Inflammatory macrophage treated with lipopolysaccharide for 1 hour (primary cell): Measurements from ENCODE around the gene MYL7.
"Not testable (repeated sequence)": the region's sequence is repeated elsewhere in the genome, so short reads cannot be mapped to it uniquely, and the experiment has no call there.

Experiments
- DNase-seq, 2 donors: peaks; one replicate each; pipeline ENCODE4 v3.0.0-alpha.2; 2020 to 2022

The MYL7 gene, protein sequence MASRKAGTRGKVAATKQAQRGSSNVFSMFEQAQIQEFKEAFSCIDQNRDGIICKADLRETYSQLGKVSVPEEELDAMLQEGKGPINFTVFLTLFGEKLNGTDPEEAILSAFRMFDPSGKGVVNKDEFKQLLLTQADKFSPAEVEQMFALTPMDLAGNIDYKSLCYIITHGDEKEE

DNA sequence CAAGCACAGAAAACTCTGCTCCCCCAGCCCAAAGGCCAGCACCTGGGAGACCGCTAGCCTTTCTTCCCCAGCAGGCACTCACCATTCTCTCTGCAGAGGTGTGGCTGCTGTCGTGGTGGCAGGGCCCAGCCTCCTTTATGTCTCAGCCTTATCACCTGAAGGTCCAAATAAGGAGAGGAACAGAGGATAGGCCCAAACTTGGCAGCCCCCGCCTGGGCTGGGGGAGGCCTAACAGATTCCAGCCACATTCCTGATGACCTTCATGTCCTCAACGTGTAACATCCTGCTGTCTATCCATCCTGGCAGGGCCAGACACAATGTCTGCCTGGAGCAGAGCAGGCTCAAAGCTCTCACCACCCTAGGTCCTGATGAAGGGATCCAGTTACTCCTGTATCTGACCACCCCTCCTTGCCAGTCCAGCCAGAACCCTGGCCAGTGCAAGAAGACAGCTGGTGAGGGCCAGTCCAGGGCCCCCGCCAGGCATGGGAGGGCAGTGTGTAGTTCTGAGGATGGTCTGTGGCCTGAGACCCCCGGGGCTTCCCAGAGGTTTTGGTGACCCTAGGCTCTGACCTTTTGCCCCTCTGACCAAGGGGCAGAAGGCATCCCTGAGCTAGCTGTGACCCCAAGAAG, at the start of gene MYL7:
Gene MYL7 (minus strand): TSS at position 112 of the 630 bp plus-strand sequence. CDS start 27 bp downstream, at position 85.
- no peak for DNase-seq

DNA sequence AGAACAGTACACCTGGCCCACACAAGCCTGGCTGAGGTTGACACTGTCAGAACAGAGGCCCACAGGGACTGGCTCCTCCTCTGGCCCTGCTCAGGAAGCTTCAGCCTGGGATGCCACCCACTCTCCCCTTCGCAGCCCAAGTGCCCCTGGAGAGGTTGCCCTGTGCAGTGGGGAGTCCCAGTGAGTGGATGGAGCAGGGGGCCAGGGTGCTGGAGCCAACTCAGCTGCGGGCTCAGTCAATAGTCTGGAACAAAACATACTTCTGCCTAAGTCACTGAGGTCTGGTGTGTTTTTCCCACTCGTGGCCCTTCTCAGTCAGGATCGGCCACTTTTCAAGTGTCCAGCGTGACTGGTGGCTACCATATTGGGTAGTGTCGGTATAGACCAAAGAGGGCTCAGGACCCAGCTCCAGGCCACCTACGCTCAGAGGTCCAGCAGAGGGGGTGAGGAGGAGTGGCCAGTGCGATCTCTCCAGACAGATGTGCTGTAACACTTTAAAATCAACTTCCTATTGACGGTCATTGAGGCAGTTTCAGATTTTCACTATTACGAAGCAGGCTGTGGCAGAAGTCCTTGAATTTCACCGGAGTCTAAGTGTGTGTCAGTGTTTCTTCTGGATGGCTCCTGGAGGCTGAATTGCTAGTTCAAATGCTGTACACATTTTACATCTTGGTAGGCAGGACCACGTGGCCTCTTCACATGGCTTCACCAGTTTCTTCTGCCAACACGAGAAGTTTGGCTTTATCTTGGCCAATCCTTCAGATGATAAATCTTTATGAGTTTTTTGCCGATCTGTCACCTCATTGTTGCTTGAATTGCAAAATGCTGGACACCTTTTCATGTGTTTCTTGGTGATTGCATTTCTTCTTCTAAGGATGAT, 49.1 kb upstream of the MYL7 start:
- no peak for DNase-seq

DNA sequence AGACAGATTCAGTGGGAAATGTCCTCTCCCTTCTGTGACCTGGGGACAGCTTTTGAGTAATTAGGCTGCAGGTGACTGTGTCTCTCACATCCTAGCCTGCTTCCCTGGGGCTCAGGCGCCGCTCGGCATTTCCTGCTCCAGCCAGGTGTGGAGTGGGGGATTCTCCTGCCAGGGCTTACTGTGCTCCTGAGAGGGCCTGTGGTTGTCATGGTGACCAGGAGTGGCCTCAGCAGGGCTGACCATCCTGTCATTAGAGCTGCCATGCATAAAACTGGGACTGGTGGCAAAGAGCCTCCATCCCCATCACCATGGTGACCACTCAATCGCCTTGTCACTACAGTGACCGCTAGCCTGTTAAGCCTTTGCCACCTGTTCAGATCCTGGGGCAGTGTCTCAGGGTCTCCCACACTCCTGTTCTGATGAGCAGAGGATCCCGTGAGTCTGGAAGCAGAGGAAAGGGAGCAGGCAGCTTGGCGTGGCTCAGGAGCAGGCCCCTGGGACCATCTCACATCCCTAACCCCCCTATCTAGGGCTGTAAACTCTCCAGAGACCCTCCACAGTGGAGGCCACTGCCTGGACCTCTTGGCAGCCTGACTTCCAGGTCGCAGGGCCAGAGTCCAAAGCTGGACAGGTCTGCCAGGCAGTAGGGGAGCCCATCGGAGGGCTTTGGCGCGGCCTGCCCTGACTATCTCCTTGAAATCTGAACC, 48.3 kb upstream of the MYL7 start, which contains the start of gene GCK:
Gene GCK (minus strand): TSS at position 154 of the 707 bp plus-strand sequence. CDS start 486 bp downstream, outside the sequence.
- no peak for DNase-seq

DNA sequence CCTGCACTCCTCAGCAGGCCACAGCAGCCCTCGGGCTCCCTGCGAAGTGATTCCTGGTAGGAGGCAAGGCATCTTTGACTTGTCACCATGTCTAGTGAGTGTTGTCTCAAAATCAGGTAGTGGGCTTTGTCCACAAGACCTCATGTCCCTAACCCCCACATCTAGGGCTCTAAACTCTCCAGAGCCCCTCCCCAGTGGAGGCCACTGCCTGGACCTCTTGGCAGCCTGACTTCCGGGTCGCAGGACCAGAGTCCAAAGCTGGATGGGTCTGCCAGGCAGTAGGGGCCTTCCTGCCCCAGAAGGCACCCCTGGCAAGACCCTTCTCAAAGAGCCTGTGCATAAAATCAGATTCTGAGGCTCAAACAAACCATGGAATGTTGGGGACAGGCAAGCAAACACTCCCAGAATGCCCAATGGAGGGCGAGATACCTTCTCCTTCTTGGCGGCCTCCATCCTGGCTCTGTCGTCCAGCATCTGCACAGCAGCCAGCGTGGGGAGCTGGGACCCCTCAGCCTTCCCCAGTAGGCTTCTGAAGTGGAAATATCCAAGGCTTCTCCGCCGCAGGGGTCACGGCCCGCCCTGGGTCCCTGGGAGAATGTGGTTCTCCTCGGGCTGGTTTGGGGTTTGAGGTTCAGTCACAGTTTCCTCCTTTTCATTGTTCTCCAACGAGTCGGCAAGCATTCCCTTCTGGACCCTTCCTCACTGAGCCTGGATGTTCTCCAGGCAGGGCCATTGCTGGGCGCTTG, 47.5 kb upstream of the MYL7 start:
- DNase-seq: no peak

DNA sequence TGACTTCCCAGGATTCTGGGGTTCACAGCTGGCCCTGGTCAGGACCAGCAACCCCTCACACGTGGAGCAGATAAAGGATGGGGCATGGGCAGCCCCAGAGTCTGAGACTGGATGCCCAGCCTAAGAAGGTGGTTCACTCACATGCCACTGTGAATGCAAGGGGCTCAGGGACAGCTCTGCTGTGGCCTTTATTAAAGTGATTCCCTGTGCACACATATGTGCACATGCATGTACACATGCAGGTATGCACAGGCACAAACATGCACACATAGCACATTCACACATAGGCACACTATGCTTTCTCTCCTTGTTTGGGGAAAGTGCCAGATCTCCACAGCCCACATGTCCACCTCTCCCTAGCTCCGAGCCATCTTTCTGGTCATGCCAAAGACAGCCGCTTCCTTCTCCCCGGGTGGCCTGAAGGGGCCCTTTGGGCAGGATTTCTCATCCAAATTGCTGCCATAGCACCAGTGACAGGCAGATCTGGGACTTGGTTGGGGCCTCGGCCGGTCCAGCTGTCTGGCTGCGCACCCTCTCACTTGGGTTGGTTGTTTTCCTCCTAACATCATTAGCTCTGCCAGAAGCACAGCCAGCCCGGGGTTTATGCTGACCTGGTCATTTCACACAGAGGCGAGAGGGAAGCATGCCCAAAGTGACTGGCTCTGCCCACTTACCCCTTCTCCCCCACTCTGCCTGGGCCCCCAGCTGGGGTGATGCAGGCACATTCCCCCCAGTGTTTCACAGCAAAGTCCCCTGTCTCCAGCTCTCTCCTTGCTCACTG, 46.7 kb upstream of the MYL7 start:
- DNase-seq: no peak

DNA sequence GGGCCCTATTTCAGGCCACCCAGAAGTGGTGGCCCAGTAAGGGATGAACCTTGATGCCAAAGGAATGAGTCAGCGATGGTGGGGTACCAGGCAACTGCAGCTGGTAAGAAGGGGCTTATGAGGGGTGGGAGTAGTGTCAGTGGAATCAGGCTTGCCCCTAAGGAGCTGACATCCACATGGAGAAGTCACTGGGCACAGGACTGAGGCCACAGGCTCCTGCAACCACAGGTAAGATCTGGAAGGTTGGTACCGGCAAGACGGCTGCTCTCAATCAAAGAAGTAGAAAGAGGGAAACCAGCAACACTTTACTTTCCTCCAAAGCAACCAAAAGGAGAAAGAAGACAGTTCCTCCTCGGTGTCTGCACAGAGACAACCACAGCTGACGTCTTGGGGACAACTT, 45.6 kb upstream of the MYL7 start:
- DNase-seq: no peak

DNA sequence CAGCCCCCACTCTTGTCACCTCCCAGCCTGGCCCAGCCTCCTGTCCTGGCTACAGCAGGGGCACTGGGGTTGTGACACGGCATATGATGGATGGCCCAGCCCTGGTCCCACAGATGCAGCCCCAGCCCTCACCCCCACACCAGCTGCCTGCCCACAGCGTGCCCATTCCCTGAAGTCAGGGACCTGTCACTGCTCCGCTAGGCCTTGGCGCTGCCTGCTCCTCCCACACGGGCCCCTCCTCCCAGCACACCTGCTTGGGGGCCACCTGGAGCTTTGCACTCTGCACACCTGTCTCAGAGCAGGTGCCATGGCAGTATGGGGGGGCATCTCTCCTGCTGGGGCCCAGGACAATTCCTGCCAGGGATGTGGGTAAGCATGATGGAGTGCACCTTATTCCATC, 44.6 kb upstream of the MYL7 start:
- no peak for DNase-seq

DNA sequence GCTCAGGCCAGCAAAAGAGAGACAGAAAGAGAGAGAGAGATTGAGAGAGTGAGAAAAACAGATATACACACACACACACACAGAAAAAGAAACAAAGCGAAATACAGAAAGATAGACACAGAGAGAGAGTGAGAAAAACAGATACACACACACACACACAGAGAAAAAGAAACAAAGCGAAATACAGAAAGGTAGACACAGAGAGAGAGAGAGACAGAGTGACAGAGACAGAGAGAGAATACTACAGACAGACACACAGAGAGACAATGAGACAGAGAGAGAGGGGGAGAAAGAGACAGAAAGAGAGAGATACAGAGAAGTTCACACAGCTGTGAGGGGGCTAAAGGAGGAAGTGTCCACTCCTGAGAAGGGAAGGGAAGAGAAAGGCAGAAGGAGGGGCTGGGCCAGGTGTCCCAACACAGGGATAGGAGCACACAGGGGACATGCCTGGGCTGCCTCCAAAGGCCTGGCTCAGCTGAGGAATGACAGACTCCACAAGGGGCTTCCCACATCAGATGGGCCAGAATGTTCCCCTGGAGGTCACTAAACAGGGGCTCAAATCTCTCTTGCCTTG, 43.8 kb upstream of the MYL7 start:
- no peak for DNase-seq

DNA sequence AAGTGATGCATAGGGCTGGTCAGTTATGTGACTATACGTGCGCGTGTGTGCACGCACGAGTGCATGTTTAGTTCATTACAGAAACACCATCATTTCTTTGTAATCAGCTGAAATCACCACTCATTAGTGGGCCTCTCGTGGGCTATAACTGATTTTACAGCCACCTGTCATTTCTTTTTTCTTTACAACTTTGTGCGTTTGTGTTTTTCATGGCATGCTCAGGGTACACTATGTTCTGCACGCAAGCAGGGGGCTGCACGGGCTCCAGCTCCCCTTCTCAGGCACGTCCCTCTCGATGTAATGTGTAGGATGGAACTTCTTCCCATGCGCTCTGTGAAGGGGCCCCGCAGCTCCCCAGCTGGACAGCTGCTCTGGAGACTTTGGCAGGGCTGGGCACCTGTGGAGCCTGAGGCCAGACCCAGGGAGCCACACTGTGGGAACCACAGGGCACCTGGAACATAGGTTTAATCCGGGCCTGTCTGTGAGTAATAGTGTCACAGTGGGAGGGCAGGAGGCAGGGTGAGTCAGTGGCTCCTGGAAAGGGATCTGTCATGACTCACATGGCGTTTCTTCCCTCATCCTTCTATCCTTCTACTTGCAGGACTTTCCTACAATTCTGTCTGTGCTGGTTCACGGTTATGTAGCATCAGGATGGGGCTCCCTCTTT, 43.2 kb upstream of the MYL7 start:
- DNase-seq: no peak

DNA sequence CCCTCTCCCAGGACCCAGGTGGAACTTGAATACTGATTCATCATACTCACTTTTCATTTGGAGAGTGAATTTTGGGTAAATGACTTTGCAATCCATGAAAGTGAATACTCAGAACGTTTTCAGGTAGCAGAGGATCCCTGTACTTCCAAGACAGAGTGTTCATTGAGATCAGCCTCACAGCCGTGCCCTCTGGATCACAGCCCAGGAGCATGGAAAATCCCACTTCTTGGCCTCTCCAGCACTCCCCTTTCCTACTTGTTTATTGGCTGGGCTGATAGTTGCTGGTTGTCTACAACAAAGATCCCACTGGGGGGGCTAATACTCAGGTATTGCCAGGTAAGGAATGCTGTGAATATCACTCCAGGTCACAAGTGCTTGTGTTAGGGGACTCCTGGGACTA, 42.3 kb upstream of the MYL7 start:
- DNase-seq: no peak

DNA sequence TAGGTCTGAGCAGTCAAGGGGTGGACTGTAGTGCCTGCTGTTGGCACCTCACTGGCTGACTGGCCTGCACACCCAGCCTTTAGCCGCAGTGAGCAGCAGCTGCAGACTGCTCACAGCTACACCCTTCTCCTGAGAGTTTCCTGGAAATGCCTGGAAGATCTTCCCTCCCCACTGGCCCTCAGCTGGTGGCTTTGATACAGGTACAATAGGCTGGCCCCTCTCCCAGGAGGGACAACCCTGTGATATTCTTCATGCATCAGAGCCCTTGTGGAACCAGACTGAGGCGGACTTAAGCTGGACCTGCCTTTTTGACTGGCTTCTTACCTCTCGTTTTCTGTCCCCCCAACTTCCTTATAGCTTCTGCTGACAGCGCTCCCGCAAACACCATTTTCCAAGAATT, 41.7 kb upstream of the MYL7 start:
- no peak for DNase-seq

DNA sequence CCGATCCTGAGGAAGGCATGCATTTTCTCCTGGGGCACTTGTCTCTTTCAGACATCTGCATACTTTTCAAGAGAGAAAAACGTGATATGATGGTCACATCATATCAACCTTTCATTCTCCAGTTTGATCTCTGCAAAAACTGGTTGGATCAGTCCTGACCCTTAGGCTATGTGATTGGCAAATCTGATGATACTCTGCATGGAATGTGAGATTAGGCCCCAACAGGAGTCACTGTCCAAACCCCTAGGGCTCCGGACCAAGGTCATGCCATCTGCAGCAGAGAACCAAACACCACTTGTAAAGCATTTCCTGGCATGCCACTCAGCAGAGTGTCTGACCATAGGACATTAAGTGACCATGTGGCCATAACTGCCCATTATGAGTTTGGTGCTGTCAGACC, 39.5 kb upstream of the MYL7 start:
- DNase-seq: no peak

DNA sequence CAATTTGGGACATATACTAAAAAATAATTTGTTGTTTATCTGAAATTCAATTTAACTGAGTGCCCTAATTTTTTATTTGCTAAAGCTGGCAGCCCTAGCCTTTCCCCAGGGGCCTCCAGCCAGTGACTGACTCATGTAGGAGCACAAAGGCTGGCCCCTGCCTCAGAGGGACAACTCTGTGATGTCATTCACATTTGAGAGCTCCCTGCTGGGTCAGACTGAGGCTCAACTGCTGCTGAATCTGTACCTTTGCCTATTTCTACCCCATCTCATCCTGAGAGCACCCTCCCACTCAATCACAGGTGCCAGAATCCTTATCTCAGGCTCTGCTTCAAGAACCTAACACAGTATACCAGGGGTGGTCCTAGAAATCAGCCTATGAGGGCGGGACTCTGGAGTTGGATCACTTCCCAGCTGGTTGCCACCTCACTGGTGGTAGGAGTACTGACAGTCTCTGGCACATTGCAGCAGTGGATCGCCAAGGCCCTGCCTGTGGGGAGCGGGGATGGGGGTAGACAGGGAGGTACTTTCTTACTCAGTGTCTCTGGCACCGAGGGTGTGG, 36.5 kb upstream of the MYL7 start:
- DNase-seq: no peak

DNA sequence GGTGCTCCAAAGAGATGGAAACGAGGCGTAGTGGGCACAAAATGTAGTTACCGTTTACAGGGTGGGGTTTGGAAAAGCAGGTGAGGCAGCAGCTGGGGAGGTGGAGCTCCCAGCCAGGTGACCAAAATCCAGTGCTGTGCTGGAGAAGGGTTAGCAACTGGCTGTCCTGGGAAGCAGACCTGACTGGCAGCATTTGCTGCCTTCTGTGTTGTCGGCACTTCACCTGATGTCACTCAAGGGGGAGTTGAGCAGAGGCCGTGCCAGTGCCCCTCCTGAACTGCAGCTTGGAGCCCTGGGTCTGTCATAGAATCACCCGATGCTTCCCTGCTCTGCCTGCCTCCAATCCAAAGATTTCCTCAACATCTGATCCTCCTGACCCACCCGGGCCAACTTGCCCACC, 35.4 kb upstream of the MYL7 start:
- DNase-seq: no peak

DNA sequence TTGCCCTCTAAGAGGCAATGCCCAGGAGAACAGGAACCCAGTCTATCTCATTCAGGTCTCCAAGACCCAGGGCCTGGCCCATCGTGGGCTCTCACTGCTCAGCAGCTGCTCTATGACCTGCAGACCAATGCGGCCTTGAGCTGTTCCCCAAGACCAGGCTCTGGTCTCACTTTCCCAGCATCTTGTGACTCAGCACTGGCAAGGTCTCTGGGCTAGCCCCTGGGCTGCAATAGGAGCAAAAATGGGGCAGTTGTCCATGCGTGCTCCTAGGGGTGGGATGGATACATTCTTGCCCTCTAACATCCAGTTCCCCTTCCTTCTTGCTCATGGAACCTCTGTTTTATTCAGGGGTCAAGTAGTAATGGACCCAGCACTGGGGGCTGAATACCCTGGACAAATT, 34.6 kb upstream of the MYL7 start:
- no peak for DNase-seq

DNA sequence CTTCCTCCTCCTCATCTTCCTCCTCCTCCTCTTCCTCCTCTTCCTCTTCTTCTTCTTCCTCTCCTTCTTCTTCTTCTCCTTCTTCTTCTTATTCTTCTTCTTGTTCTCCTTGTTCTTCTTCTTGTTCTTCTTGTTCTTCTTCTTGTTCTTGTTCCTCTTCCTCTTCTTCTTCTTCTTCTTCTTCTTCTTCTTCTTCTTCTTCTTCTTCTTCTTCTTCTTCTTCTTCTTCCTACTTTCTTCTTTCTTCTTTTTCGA, 33.5 kb upstream of the MYL7 start:
- not testable (repeated sequence) for DNase-seq

DNA sequence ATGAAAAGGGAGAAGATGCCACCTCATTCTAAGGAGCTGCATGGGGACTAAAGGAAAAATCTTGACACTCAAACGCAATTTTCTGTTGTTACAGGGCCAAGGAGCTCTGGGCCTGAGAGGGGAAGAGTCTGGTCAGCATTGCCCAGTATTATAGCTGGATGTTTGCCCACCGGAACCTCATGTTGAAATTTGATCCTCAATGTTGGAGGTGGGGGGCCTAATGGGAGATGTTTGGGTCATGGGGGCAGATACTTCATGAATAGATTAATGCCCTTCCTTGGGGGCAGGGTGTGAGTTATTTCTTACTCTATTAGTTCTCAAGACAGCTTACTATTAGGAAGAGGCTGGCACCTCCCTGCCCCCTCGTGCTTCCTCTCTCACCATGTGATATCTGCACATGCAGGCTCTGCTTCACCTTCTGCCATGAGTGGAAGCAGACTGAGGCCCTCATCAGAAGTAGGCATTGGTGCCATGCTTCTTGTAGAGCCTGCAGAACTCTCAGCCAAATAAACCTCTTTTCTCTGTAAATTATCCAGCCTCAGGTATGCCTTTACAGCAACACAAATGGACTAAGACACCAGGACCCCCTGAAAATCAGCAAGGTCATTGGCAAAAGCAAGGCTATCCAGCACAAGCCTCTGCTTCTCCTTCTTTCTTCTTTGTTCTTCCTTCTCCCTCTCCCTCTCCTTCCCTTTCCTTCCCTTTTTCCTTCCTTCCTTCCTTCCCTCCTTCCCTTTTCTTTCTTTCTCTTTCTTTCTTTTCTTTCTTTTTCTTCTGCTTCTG, 33.0 kb upstream of the MYL7 start:
- no peak for DNase-seq

DNA sequence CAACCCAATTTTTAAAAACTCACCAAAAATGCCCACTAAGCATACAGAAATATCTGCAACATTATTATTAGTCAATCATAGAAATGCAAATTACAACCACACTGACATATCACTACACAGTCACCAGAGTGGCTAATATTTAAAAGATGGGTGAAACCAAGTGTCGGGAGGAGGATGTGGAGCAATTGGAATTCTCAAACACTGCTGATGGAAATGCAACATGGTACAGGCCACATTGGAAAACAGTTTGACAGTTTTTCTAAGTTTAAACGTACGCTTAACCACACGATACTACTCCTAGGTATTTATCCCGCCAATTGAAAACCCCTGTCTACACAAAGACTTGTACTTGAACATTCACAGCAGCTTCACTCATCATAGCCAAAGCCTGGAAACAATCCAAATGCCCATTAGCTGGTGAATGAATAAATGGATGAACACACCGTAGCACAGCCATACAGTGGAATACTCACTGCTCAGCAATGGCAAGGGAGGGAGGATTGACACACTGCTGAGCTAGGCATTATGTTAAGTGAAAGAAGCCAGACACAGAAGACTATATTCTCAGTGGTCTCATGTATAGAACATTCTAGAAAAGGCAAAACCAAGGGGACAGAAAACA, 31.8 kb upstream of the MYL7 start:
- no peak for DNase-seq

DNA sequence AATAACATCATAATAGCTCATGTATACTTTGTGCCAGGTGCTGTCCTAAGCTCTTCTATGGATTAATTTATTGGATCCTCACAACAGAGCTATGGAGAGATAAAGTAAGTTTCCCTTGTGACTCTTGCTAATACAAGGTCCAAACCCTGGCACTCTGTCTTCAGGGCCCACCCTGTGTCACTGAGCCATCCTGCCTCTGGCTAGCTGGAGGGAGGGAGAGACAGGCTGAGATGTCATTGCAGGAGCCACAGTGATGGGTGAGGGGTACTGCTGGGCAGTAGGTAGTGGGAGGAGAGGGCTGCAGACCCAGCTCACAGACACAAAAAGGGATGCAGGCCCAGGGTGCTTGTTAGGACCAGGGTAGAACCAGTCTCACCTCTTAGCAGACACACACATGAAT, 31.2 kb upstream of the MYL7 start:
- DNase-seq: no peak
